Transverse colon (tissue), 4 donors: ENCODE results near the gene ACAD11. TPM values are rescaled to one million over a fixed set of nuclear protein-coding genes. Genes with fewer than 3 reads are reported as not detected.
A peak's percentile ranks its signal among the peaks of the same experiment; 100 is the strongest.

Experiments used
- DNase-seq: peaks from one replicate; pipeline ENCODE4 v3.0.0-alpha.2; 2019
- H3K27ac ChIP-seq, 4 donors: fragments of 200-600 bp; sonication (generic); 2 replicates each; pipeline ENCODE4 v1.5.1; 2016 to 2018; ENCODE audit warnings: inconsistent platforms in 4 of 4
- H3K27me3 ChIP-seq: fragments of 200-600 bp; sonication (generic); 2 replicates; pipeline ENCODE4 v1.5.1; 2017; ENCODE audit warnings: inconsistent platforms
- H3K36me3 ChIP-seq, 4 donors: fragments of 200-600 bp; sonication (generic); 2 replicates each; pipeline ENCODE4 v1.5.1; 2017 to 2019; ENCODE audit warnings: inconsistent platforms in 4 of 4
- H3K4me1 ChIP-seq, 4 donors: fragments of 200-600 bp; sonication (generic); 2 replicates each; pipeline ENCODE4 v1.5.1; 2017 to 2020; ENCODE audit warnings: inconsistent platforms in 4 of 4
- H3K4me3 ChIP-seq, 4 donors: fragments of 200-600 bp; sonication (generic); 1 replicate in 1 of 4; 2 replicates in 3 of 4; pipeline versions ENCODE4 v1.5.1 to v1.6.1; 2017 to 2019; ENCODE audit warnings: inconsistent platforms in 4 of 4
- H3K9me3 ChIP-seq, 2 donors: fragments of 200-600 bp; sonication (generic); 2 replicates each; pipeline ENCODE4 v1.5.1; 2017 to 2019; ENCODE audit warnings: inconsistent platforms in 2 of 2
- CTCF ChIP-seq, 5 experiments: fragments of 200-600 bp in 3 of 5; fragments of 450-650 bp in 2 of 5; sonication (generic) in 3 of 5; IDR thresholded peaks; 1 replicate in 2 of 5; 2 replicates in 3 of 5; pipeline ENCODE4 v1.5.1; 2016 to 2017; ENCODE audit warnings: antibody characterized with exemption in 5 of 5, inconsistent platforms in 3 of 5, mild to moderate bottlenecking in 2 of 5, moderate library complexity in 1 of 5
- EP300 ChIP-seq: sonication (generic); formaldehyde crosslinking; IDR thresholded peaks from one replicate; pipeline ENCODE4 v1.6.1; 2017; ENCODE audit warnings: antibody characterized with exemption, low read depth
- POLR2A ChIP-seq: fragments of 450-650 bp; IDR thresholded peaks from one replicate; pipeline ENCODE4 v1.6.1; 2016; ENCODE audit warnings: antibody characterized with exemption, mild to moderate bottlenecking, moderate library complexity
- POLR2AphosphoS5 ChIP-seq, 3 donors: sonication (generic); formaldehyde crosslinking; IDR thresholded peaks; one replicate each; pipeline ENCODE4 v1.6.1; 2016; ENCODE audit warnings: antibody characterized with exemption in 3 of 3
- WGBS, 2 donors: methylation state at CpG; one replicate each; pipeline ENCODE4 v1.1.5; 2018; ENCODE audit warnings: low coverage in 1 of 2; 5-methylcytosine and 5-hydroxymethylcytosine counted together
- in situ Hi-C, 4 donors: fragments of 200-750 bp; cut with MboI; loops; one replicate each; pipeline versions ENCODE4 v1.15.0 to v1.15.1; 2017; ENCODE audit warnings: low sequenced_read_pairs in 3 of 4, low pct_ligation_motif_present in 1 of 4, low pct_unique_long_range_greater_than_20kb in 1 of 4
- intact Hi-C: fragments of 100-400 bp; cut with DNase I; formaldehyde crosslinking; loops from one replicate; pipeline ENCODE4 v1.15.1; 2023; ENCODE audit warnings: low total_unique reads
- total RNA-seq, 4 donors: library from RNA; depleted of rRNA; stranded (reverse); fragments of >200 nt; gene quantifications; one replicate each; pipeline ENCODE4 v1.1.0, GENCODE V29; 2016

Gene ACAD11
- total RNA-seq, 4 donors from 2014 or later: 10.2 to 56.7 (median 20.9) TPM

DNA sequence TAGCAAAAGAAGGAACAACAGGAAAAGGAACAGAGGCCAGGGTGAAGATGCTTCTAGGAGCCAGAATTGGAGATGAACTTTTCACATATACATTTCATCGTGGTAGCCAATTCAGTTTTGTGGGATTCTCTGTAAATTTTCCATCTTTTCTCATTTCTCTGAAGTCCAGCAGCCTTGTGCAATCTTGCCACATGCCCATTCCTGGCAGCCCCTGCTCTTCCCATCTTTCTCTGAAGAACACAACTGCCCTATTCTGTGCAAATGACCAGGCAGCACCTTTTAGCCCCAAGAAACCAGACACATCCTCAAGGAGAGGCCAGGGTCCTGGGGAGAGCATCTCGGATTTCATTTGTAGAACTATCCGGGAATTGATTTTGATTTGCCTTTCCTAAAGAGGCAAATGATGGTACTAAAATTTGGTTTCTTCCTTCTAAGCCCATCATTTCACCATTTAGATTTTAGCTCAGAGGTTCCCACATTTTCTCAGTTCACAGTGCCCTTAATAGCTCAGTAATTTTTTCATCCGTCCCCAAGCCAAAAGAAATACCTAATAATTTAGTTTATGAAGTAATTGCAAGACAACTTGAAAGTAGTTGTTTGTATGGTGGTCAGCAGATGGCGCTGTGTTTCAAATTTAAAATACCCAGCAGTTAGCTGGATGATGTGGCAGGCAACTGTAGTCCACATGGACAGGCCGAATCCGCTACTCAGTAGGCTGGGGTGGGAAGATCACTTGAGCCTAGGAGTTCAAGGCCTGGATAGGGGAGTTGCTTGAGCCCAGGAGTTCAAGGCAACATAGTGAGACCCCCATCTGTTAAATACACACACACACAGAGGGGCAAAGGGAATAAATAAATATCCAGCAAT lies 123.8 kb downstream of the ACAD11 start:
- no peak for TF ChIP-seq POLR2A
- TF ChIP-seq CTCF (IDR thresholded peaks at IDR 0.05): peak; percentile 56 to 74 (median 64)
- Histone ChIP-seq H3K27ac (no peak overlapping the region), H3K4me3 (no peak overlapping the region), H3K4me1 (no peaks in the 10 kb centered on the region), H3K9me3 (no peaks in the 10 kb centered on the region), H3K27me3 (no peaks in the 10 kb centered on the region), H3K36me3 (peaks cover 0 to 37% (median 6%) of the 10 kb centered on the region in 4 donors)
- WGBS, 2 donors: 49 to 59% methylated on average over 4 to 7 of the region's 7 CpGs
- peak; percentile 52 for DNase-seq
- in situ Hi-C loops: loop anchor here in 3 of 4 donors (5.0 to 10.0 kb wide), 2 partner anchors 106 to 109 kb away; no protein-coding TSS in a partner anchor
- intact Hi-C loops: loop anchor here (5.0 kb wide), 1 partner anchor 106 kb away; no protein-coding TSS in a partner anchor

GRCh38 chr3:132530624-132531023 lies 129.0 kb downstream of the ACAD11 start:
- H3K27me3 ChIP-seq: no peaks in the 10 kb centered on the region
- H3K27ac ChIP-seq: no peak overlapping the region
- H3K9me3 ChIP-seq: no peaks in the 10 kb centered on the region
- TF ChIP-seq EP300 (no peak), POLR2A (no peak)
- H3K36me3 ChIP-seq: peaks cover 0 to 47% (median 16%) of the 10 kb centered on the region in 4 donors
- no peaks in the 10 kb centered on the region for H3K4me1 ChIP-seq
- intact Hi-C loops (no loop called here), in situ Hi-C loops (loop anchor here in 2 of 4 donors (10.0 kb wide), 1 partner anchor 114 kb away; no protein-coding TSS in a partner anchor)
- no peak for DNase-seq
- WGBS, 2 donors: 86 to 100% methylated on average over 1 to 3 of the region's 3 CpGs
- no peak overlapping the region for H3K4me3 ChIP-seq

DNA sequence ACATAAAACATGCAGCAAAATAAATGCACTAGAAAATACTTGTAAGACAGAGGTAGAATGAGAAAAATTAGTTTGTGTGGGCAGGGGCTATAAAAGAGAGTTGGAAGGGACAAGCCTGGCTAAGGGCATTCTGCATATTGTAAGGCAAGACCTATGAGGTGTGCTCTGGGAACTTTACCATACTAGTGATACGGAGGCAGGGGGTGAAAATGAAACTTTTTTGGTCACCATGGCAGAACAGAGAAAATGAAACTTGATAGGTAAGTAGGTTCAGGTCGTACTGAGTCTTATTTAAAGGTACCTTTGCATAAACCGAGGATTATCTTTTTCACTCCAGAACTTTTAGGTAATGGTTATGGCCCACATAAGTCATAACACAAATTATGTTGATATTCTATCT lies 137.3 kb downstream of the ACAD11 start:
- Histone ChIP-seq H3K4me1 (no peaks in the 10 kb centered on the region), H3K36me3 (peaks cover 0 to 76% (median 22%) of the 10 kb centered on the region in 4 donors), H3K27ac (no peak overlapping the region), H3K4me3 (no peak overlapping the region), H3K9me3 (no peaks in the 10 kb centered on the region), H3K27me3 (no peaks in the 10 kb centered on the region)
- TF ChIP-seq CTCF (IDR thresholded peaks at IDR 0.05) (no peak), POLR2AphosphoS5 (IDR thresholded peaks at IDR 0.05) (no peak), POLR2A (no peak), EP300 (no peak)
- no peak for DNase-seq
- WGBS, 2 donors: 70 to 75% methylated on average over 3 of the region's 3 CpGs
- intact Hi-C loops: no loop called here
- in situ Hi-C loops: no loop called here

- no peak for TF ChIP-seq CTCF (IDR thresholded peaks at IDR 0.05)
- TF ChIP-seq POLR2AphosphoS5 (IDR thresholded peaks at IDR 0.05): no peak
- no peak for TF ChIP-seq POLR2A
- TF ChIP-seq EP300: no peak
- no peak overlapping the region for H3K4me3 ChIP-seq
- peaks cover 0 to 79% (median 21%) of the 10 kb centered on the region in 4 donors for H3K36me3 ChIP-seq
- no peaks in the 10 kb centered on the region for H3K9me3 ChIP-seq
- WGBS, 2 donors: 93 to 96% methylated on average over 5 of the region's 5 CpGs
- in situ Hi-C loops (no loop called here), intact Hi-C loops (no loop called here)
- no peaks in the 10 kb centered on the region for H3K27me3 ChIP-seq
- no peak overlapping the region for H3K27ac ChIP-seq
- no peak for DNase-seq
- H3K4me1 ChIP-seq: no peaks in the 10 kb centered on the region
These were observed 137.7 kb downstream of the ACAD11 start for GRCh38 chr3:132521901-132522300.
